Stimulated activated CD4-positive, alpha-beta T cell treated with anti-CD3 and anti-CD28 coated beads, Interleukin-1b, Interleukin-23, amount 100 ng/mL, for 24 hours (primary cell): ENCODE measurements around the gene CPNE1.

ENCODE experiments used
- DNase-seq, 4 experiments: peaks; one replicate each; pipeline ENCODE4 v3.0.0-alpha.2; 2020; ENCODE audit warnings: low read depth in 4 of 4, low spot score in 1 of 4

Gene CPNE1

DNA sequence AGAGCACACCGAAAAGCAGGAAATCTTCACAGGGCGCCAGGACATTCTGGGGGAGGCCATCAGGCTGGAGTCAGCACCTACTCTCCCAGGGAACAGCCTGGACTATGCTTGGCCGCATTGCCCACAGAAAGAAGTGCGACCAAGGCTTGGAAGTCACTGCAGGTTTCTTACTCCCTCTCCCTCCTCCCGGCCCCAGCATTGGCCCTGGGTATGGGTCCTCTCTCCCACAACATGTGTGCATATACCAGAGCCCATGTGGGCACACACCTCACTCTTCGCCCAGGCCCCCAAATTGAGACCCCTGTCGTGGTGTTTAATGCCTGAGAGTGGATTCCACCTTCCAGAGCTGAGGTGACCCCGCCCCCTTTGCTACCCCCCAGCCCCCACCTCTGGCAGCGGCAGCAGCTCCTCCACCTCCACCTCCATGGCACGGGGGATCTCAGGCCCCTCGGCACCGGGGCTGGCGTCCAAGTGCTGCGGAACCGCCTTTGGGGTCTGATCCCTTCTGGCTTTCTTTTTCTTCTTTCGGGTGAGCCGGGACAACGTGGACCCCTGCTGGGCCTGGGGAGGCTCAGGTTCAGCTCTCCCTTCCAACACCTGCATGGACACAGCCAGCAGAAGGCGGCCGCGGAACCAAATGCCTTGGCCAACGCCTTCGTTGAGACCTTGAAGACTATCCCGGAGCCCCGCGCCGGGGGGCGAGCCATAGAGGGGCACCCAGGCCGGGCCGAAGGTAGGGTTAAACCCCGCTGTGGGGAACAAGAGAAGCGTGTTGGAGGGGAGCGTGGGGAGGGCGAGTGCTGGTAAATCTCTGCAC, 64.3 kb downstream of the CPNE1 start:
- DNase-seq = no peak

DNA sequence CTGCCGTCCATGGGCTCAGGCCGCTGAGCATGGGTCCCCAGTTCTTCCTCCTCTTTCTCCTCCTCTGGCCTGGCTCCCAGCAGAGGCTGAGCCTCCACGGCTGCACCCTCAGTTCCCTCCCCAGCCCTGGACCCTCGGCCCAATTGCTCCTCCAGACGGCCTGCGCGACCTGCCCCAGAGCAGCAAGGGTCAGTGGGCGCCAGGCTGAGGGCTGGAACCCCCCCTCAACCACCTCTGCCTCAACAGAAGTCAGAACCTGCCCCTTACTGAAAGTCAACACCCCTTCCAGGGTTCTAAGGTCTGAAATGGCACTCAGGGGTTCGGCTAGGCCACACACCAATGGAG, 65.0 kb downstream of the CPNE1 start:
- DNase-seq = no peak

DNA sequence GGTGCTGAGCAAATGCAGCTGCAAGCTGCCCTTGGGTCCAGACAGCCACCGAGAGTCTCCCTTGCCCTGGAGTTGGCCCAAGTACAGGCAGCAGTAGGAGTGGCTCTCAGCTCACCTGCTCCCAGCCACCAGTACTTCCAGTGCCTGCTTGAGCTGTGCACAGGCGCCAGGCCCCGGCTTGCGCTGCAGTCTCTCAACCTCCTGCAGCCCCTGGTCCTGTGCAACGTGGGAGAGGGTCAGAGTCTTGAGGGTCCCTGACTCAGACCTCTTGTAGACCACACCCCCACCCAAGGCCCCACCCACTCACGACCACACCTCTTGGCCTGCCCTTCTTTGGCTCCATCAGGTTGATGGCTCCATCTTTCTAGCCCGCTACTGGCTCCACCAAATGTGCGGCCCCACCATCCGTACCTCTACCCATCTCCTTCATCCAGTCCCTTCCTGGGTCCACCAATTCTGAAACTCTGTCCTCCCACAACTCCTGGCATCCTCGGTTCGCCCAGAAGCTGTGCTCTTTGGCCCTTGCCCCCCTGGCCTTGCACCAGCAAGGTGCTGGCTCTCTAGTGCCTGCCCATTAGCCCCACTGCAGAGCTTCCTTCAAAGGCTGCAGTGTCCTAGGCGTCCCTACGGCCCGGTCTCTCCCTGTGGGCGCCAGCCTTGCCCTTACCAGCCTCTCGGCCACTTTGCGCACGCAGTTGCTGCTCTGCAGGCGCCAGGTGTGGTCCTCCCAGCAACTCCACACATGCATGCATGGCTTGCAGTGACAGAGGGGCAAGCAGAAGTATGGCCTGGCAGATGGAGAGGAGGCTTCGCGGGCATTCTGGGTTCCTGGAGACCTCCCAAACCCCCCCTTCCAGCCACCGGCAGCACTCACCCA, 65.6 kb downstream of the CPNE1 start:
- no peak for DNase-seq

DNA sequence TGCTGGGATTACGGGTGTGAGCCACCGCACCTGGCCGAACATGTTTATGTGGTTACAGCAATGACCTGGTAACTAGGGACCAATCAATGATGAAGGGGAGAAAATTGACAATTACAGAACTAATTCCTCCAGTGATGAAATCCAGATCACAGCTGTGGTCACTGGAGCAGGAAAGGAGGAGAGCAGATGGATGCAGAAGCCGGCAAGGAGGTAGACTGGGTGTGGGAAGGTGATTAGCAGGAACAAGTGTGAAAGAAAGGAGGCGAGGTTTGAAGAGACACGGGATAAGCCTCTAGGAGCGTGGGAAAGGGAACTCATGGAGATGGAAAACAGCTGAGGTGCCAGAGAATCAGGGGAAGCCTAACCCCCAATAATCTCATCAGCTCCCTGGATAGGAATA, 66.2 kb downstream of the CPNE1 start:
- no peak for DNase-seq

DNA sequence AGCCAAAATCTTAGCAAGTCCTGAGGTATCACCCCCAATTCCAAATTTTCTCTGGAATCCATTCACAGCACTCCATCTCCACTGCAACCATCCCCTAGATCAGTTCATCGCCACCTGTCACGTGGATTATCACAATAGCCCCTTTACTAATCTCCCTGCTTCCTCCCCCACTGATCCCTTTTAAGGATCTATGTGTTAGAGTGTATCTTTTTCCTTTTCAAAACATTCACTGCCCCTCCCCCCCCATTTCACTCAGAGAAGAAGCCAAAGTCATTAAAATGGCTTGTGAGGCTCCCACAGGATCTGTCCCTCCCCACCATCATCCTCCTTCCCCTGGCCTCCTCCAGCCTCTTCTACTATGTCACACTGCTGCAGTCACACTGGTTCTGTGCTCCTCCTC, 67.5 kb downstream of the CPNE1 start:
- no peak for DNase-seq

DNA sequence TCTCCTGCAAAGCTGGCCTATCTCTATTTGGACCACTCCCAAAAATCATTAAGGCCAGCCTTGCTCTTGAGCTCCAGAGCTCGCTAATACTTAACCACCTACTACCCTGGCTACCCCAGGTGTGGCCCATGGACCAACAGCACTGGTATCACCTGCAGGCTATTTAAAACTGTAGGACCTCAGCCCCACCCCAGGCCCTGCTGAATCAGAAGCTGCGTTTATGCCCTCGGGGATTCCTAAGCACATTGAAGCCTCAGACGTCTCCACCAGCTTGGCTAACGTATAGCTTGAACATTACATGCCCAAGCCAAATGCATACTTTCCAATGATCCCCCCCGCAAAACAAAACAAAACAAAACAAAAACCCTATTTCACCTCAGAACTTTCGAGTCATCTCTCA, 68.8 kb downstream of the CPNE1 start:
- DNase-seq = no peak

DNA sequence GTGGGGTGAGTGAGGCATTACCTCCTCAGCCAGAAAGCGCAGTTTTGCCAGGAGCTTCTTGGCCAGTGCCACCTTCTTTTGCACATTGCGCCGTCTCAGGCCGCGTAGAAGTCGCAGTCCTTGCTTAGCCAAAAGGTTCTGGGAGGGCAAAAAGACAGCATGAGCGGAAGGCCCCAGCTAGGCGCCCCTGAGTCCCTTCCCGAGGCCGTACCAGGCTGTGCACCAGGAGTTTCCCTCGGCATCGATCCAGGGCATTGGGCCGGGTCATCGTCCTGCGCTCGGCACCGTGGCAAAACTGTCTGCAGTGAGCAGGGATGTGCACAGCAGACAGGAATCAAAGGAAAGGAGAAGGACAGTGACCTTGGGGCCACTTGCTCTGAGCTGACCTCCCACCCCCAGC, 69.2 kb downstream of the CPNE1 start:
- no peak for DNase-seq

DNA sequence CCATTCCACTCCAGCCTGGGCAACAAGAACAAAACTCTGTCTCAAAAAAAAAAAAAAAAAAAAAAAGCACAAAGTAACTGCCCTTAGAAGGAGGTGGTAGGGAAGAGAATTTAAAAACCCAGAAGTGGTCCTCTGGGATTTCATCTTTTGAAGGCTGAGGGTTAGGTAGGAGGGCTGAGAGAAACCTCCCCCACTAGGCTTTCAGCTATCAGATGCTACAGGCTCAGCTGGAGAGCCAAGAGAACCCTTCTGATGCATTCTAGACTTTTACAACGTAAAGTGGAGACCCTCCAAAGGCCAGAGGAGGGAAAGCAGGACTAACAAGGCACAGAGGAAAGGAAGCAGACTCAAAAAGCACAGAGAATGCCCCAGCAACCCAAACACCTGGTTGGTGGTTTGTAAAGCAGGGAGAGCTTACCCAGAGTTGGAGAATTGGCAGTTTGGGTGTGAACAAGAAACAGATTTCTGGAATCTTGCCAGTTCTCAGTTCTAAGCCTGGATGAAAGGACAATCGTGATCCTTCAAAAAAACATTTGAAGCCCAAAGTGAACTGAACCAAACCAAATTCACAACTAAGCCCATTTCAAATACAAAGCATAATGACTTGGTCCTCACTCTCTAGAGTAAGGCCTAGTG, 72.2 kb downstream of the CPNE1 start:
- DNase-seq = no peak

DNA sequence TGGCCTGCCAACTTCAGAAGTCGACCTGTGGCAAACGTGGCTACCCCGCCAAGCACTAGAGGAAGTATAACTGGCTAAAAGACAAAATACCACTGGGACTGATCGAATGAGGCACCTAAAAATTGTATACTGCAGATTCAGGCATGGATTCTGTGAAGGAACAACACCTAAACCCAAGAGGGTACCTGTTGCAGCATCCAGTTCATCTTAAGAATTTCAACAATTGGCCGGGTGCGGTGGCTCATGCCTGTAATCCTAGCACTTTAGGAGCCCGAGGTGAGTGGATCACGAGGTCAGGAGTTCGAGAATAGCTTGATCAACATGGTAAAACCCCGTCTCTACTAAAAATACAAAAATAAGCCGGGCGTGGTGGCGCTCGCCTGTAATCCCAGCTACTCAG, 76.3 kb downstream of the CPNE1 start:
- no peak for DNase-seq

DNA sequence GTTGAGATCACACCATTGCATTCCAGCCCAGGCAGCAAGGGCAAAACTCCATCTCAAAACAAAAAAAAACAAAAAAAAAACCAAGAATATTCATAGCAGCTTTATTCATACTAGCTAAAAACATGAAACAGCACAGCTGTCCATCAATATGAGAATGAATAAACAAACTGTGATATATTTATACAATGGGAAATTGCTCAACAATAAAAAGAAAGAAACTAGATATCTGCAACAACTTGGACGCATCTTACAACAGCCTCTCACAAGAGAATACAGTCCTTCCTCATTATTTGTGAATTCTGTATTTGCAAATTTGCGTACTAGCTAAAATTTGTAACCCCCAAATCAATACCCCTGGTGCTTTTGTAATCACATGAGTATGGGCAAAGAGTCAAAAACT, 77.3 kb downstream of the CPNE1 start:
- DNase-seq = no peak

DNA sequence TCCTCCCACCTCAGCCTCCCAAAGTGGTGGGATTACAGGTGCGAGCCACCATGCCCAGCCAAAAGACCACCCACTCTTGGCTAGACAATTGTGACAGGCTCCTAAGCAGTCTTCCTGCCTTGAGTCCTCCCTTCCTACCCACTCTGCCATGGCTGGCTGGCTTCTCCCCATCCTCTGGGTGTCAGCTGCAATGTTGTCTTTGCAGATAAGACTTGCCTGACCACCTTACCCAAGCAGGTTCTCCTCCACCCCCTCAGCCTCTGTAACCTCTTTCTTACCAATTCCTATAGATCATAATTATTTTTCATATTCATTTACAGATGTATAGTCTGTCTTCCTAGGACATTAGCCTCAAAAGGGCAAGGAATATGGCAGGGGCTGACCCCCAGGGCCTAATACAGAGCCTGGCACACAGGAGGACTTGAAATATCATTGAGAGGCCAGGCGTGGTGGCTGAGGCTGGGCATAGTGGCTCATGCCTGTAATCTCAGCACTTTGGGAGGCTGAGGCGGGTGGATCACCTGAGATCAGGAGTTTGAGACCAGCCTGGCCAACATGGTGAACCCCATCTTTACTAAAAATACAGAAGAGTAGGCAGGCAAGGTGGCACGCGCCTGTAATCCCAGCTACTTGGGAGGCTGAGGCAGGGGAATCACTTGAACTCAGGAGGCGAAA, 77.8 kb downstream of the CPNE1 start:
- no peak for DNase-seq

DNA sequence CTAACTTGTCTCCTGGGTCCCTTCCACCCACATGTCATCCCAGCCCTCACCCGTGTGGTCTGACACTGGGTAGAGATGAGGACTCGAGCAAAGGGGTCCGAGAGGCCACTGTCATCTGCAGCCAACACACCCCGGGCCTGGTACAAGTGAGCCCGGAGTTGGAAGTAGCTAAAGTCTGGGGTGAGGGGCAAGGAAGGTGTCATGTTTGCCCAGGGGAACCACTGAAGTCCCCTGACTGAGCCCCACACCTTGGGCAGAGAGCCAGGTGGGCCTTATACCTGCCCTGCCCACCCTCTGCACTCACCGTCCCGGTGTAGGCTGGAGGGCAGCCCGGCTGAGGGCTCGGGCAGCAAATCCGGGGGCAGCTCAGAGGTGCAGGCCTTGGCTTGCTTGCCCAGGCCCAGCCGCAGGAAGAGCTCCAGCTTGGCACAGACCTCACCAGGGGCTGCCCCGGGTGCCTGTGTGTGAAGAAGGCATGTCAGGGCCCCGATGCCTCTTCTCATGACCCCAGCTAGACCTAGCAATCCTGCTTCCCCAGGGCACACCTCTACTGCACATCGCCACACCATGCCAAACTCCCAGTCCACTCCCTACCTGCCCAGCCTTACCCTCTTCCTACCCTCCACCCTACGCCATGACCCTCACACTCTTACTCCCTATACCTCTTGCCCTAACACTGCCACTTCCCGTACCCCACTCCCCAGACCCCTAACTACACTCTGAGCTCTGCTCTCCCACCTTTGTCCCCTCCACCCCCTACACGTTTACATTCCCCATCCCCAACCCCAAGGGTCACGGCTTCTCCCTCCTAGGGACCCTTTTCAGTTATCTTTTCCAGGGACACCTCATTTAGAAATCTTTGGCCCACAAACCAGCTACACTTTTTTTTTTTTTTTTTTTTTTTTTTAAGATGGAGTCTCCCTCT, 80.8 kb downstream of the CPNE1 start:
- no peak for DNase-seq

DNA sequence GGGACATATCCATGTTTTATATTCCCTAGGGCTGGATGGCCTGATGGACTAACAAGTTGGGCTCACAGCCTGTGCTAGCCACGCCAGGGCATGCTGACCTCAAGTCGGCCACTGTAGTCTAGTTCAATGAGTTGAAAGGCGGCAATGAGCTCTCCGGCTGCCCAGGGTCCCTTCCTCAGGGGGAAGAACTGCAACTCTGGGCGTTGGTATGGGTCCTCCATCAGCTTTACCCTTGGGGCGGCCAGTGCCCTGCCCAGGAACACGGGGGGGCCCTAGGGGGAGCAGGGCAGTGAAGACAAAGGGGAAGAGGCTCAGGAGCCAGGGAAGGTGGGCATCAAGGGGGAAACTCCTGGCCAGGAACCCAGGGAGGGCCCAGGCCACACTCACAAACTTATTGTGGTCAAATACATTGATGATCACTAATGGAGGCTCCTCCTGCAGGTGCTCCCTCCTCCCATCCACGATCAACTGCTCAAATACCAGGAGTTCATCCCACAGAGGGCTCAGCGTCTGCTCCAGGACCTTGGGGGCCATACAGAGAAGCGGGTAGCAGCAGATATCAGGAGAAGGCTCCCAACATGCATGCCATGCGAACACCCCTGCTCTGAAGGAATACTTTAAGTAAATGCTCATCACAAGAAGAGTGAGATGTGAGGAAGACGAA, 81.8 kb downstream of the CPNE1 start:
- no peak for DNase-seq

DNA sequence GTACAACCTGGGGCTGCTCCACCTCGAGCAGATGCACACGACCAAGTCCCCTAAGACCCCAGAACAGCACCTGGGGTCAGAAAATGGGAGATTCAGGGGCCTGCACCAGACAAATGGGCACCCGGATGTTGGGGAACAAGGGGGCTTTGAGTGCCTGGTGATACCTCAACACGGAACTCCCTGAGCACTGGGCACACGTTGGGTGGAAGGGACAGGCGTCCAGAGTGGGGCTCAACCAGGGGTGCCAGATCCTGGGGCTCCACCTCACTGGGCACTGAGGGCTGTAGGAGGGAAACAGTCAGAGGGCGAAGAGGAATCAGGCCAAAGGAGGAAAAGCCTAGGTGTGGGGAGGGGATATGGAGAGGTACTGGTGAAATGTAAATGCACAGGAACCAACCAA, 82.6 kb downstream of the CPNE1 start:
- no peak for DNase-seq

DNA sequence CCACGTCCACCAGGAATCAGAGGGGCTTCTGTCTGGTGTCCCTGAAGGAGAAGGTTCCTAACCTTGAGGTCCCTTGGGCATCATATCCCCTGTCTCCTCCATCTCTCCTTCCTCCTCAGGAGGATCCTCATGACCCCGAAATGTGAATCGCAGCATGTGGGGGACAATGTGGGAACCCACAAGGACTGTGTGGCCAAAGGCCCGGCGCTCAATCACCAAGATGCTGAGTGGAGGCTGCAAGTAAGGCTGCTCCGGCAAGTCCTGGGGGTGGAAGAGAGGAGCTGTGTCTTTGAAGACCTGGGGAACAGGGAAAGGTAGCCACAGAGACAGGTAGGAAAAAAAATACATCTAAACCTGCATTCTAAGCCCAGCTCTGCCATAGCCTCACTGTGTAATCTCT, 85.5 kb downstream of the CPNE1 start:
- DNase-seq = no peak

DNA sequence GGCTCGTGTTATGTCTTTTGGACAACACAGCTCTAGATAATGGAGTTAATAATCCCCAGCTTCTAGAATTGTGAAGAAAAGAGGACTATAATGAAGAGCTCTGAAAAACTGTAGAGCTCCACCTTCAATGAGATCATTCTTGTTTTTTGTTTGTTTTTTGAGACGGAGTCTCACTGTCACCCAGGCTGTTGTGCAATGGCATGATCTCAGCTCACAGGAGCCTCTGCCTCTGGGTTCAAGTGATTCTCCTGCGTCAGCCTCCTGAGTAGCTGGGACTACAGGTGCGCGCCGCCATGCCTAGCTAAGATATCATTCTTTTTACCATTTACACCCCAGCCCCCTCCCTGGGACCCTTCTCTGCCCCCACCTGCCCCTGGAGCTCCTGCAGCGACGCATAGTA, 86.2 kb downstream of the CPNE1 start:
- DNase-seq = no peak

DNA sequence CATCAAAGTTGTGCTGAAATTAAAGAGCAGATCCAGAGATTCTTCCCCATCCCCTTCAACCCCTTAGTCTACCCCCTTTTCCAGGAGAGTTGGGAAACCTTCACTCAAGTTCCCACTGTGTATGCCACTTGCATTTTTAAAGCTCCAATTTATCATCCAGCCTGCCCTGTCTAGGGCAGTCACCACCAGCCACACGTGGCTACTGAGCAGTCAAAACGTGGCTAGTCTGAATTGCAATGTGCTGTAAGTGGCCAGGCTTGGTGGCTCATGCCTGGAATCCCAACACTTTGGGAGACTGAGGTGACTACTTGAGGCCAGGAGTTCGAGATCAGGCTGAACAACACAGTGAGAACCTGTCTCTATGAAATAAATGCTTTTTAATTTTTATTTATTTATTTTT, 87.9 kb downstream of the CPNE1 start:
- no peak for DNase-seq
